ENCODE results near the gene SMC3. TPM values are rescaled to one million over a fixed set of nuclear protein-coding genes. Genes with fewer than 3 reads are reported as not detected.
"Not testable (repeated sequence)": the region's sequence is repeated elsewhere in the genome, so short reads cannot be mapped to it uniquely, and the experiment has no call there.

Gene SMC3
- total RNA-seq, 2 donors from 2014 or later: 23.7 to 25.5 TPM

DNA sequence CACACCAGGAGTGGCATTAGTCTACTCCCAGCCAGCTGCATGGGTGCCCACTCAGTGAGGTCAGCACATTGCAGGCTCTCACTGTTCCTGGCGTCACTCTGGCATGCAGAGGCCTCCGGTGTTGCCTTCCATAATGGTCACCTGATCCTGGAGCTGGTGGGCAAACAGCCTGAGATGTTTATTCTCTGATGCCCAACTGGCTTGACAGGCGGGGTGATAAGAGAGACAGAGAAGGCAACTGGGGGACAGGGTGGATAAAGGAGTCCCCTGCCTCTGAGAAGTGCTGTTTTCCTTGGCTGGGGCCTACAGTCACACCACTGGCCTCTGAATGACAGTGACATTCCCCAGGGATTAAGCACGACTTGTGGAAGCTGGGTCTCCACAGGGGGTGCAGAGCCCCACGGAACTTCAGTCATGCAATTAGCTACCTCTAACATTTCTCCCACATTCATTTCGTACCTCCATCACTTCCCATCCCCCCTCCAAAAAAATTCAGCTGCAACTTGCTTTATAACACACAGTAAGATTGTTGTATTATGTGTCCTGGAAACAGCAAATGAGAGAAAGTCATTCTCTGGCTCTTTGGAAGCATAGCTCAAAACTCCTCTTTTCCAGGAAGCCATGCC lies 69.5 kb downstream of the SMC3 start:
- intact Hi-C loops (cut with DNase I, micrococcal nuclease): no loop called here
- ATAC-seq (no peak), DNase-seq (no peak)

DNA sequence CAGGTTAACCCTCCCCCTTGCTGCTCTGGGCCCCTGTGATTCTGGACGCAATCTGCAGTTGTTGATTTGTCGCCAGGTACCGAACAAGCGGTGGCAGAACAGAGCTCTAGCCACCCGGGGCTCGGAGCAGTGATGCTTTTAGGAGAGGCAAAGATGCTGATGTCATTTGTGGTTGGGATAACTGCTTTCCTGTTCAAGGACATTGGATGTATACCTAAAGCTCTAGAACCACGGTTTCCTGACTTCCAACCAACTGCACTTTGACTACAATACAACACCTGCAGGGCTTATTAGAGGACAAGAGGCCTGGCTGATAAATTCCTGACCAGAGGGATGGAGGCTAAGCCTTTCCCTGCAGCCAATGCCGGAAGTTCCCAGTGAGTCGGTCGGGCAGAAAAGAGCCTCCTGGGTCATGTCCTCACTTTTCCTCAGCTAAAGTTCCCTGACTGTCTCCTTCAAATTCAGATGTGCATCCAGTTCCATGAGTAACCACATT lies 70.1 kb downstream of the SMC3 start:
- no peak for ATAC-seq
- intact Hi-C loops (cut with DNase I, micrococcal nuclease): no loop called here
- no peak for DNase-seq

DNA sequence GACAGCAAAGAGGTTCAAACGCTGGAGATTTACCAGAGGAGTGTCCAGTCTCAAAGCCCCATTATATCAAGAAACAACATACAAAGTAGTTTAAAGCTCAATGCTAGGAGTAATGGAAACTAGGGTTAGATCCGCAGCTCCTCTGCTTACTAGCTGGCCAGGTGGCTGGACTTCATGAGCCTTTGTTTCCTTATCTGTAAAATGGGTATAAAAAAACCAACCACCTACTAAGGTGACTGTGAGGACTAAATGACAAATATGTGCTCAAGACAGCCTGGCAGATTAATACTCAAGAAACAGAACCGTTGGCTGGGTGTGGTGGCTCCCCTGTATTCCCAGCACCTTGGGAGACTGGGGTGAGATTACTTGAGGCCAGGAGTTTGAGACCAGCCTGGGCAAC lies 70.8 kb downstream of the SMC3 start:
- intact Hi-C loops (cut with DNase I, micrococcal nuclease): no loop called here
- DNase-seq (no peak), ATAC-seq (no peak)

DNA sequence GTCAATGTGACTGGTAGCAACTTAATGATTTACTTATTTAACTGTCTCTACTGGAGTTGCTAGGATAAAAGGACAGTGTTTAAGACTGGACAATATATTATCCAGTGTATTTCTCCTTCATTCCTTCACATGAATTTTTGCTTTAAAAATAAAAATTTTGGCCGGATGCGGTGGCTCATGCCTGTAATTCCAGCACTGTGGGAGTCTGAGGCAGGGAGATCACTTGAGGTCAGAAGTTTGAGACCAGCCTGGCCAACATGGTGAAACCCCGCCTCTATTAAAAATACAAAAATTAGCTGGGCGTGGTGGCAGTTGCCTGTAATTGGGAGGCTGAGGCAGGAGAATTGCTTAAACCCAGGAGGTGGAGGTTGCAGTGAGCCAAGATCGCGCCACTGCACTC lies 71.6 kb downstream of the SMC3 start:
- ATAC-seq; intact Hi-C loops (cut with DNase I, micrococcal nuclease); DNase-seq: not testable (repeated sequence)

- ATAC-seq; intact Hi-C loops (cut with DNase I, micrococcal nuclease): not testable (repeated sequence)
Measured at GRCh38 chr10:110639858-110640257, 72.4 kb downstream of the SMC3 start.

DNA sequence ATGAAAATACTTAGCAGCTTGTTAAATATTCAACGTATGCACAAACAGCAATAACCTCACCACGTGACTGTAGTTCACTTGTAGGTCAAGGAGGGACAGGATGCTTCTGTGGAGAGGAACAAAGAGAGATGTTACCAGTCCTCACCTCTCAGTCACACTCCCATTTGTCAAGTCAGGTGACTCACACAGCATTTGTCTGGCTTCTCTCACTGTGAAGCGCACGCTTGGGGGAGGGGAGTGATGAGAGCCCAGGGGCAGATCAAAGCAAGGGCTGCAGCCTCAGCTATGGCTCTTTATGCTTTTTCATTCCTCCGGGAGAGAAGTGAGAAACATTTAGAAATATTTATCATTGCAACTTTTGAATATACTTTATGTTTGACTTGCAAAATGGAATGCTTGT lies 73.8 kb downstream of the SMC3 start:
- DNase-seq: no peak
- intact Hi-C loops (cut with DNase I, micrococcal nuclease): no loop called here
- ATAC-seq: peak; percentile 26

More at GRCh38 chr10:110639858-110640257, 72.4 kb downstream of the SMC3 start:
- not testable (repeated sequence) for DNase-seq

DNA sequence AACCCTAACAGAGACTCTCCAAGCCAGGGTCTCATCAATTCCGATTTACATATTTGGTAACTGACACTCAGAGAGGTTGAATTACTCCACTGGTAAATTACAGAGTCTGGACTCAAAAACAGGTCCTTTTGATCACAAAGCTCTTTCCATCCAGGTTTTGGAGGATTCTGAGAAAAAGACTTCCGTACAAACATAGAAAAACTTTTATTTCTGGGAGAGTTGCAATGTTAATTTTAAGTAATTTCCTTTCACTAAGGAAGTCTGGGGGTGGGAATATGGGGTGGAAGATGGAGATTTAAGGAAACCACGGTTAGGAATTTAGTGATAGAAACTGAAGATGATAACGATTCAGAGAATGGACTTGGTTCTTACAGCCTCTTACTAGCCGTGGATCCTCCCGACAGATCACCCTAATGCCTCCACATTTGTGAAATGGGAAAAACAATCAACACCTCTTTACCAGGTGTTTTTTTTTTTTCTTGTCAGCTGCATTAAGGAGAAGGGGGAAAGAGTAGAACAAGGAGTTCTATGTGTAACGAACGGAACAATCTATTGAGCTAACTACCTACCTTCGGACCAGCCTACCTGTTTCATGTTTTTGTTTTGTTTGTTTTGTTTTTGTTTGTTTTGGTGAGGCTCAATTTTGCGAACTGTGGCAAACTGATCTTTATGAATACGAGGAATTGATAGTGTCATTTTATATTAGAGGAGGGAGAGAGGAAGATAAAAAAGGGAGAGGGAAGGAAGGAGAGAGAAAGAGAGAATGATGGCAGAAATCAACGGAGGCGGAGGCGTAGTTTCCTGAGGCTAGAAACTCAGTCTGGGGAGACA lies 74.9 kb downstream of the SMC3 start:
- intact Hi-C loops (cut with DNase I, micrococcal nuclease): no loop called here
- DNase-seq: no peak
- no peak for ATAC-seq

GRCh38 chr10:110643035-110643652 lies 75.6 kb downstream of the SMC3 start:
- ATAC-seq: no peak

DNA sequence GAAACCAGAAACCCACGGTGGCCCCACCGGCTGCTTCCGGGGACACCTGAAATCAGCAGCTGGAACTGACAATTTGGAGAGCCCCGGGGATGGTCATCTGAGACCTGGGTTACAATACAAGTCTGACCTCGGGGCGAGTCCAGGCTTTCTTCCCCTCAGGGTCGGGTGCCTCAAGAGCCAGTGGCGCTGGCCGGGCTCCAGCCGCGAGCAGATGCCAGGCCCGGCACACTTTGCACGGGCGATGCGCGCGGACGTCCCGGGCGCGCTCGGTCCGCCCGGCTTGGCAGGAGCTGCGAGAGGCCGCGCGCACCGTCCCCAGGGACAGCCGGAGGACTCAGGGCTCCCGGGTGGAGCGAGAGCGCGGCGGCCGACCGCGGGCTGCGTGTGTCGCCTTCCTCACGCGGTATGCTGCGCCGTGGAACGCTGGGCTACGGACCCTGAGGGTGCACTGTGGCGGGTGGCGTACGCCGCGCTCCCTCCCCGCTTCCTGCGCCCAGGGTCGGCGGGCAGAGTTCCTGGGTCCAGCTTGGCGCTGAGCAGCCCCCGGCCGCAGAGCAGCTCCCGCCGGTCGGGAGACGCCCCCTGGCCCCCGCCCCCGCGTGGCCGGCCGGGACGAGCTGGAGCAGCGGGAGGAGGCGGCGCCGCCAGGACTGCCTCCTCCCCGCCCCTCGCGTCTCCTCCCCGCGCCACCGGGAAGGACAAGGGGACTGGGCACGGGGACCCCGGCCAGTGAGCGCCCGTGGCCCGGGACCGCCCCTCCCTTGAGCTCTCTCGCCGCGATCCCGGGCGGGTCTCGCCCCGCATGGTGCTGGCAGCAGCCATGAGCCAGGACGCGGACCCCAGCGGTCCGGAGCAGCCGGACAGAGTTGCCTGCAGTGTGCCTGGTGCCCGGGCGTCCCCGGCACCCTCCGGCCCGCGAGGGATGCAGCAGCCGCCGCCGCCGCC lies 76.4 kb downstream of the SMC3 start, which contains the start of gene RBM20:
Gene RBM20, plus strand, starts transcription at position 684 of the 945 bp plus-strand sequence. Its CDS starts 119 bp downstream, at position 803.
- peak in 1 of 2 donors; percentile 25 for DNase-seq
- ATAC-seq: peak; percentile 71
- intact Hi-C loops (cut with DNase I, micrococcal nuclease): no loop called here

More at GRCh38 chr10:110643035-110643652, 75.6 kb downstream of the SMC3 start:
- DNase-seq: peak in 1 of 2 donors; percentile 13
- intact Hi-C loops (cut with DNase I, micrococcal nuclease): no loop called here

DNA sequence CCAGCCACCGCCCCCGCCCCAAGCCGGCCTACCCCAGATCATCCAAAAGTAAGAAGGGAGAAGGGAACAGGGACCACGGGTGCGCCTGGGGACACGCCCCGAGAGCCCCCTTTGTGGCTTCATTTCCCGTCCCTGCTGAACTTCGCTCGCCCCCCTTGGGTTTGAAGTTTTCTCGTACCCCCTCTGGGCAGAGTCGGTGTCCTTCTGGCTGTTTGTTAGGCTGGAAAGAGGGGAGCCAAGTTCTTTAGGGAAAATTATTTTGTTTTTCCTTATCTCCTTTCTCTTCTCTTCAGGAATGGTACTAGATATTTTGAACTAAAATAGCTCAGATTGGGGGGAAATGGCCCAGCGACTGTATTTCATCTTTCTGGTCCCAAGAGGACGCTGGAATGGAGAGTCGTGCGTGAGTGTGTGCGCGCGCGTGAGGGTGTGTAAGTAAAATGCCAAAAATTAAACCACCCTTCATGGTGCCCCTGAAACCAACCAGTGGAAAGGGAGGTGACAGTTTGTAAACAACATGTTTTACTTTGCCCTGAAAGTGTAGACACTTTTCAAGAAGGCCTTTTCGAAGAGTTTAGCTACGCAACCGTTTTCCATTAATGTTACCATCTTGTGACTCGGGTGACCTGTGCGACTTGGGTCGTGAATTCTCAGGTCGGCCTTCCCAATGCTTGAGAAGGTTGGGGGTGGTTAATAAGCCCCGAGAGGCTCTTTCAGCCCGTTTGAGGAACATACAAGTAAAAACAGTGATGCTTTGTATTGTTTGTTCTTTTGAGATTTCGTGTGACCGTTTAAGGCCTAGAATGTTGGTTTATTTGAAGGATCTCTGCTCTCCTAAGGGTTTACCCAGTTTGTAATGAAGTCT lies 77.3 kb downstream of the SMC3 start:
- no peak for DNase-seq
- intact Hi-C loops (cut with DNase I, micrococcal nuclease): no loop called here
- no peak for ATAC-seq

GRCh38 chr10:110646417-110647135 lies 79.1 kb downstream of the SMC3 start:
- ATAC-seq: no peak
- intact Hi-C loops (cut with DNase I, micrococcal nuclease): no loop called here
- no peak for DNase-seq

DNA sequence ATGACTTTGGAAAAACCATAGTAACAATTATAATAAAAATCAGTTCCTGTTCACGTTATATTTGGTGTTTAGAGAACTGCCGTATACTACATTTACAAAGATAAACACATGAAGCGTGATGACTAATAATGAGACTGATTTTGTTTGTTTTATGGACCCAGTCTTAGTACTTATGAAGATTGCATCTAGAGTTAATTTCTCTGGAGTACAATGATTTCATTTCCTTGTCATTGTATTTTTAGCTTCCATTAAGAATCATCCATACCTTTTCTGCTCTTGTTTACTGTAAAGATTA lies 79.6 kb downstream of the SMC3 start:
- no peak for ATAC-seq
- no peak for DNase-seq
- intact Hi-C loops (cut with DNase I, micrococcal nuclease): no loop called here

- DNase-seq: no peak
- intact Hi-C loops (cut with DNase I, micrococcal nuclease): no loop called here
- no peak for ATAC-seq
Measured at GRCh38 chr10:110648692-110649346, 81.3 kb downstream of the SMC3 start.

DNA sequence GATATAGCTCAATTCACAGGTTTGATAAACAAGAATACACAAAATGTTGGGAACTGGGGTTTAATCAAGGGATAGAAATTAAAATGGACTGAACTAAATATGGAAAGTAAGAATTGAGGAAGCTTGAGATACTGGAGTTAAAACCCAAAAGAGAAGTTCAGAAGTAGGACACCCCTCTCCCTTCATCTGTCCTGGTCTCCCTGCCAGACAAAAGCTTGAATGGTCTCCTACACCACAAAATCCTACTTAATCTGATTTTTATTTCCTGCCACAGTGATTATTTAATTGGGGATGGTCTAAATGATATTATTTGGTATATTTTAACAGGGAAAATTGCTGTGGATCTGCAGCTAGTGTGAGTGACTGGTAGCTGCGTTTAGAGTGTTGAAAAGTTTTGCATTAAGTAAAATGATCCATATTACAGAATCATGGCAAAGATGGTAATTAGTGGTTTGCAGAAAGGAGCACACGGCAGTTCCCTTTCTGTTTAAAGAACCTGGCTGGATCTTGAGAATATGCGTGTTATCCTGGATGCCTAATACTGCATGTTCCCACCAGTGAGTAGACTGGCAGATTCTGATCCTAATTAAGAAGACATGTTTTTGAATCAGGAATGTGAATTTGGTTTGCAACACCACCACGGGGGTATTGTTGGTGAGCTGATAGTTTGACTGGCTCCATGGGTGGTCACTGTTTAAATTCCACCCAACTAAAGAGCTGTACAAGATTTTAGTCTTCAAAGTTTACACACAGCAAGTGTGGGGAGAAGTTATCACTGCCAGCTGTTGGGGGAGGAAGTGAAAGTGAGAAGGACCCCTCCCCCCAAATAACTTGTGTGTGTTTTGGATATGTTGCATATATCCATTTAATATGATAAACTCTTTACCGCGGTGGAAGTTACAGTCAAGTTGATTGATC lies 82.1 kb downstream of the SMC3 start:
- intact Hi-C loops (cut with DNase I, micrococcal nuclease): no loop called here
- ATAC-seq (no peak), DNase-seq (no peak)

- DNase-seq: no peak
- ATAC-seq: no peak
- intact Hi-C loops (cut with DNase I, micrococcal nuclease): no loop called here
Measured at GRCh38 chr10:110650265-110650668, 82.8 kb downstream of the SMC3 start.
